Fibroblast of skin of back (primary cell): ENCODE data around the gene LURAP1L. TPM values are rescaled to one million over a fixed set of nuclear protein-coding genes. Genes with fewer than 3 reads are reported as not detected.

Experiments used
- DNase-seq: peaks from one replicate; pipeline ENCODE4 v3.0.0-alpha.2; 2013
- polyA plus RNA-seq, 2 experiments: library from polyadenylated mRNA; unstranded; fragments of 120-200 nt; gene quantifications; one replicate each; pipeline ENCODE4 v1.2.1, GENCODE V29; 2013; ENCODE audit not compliant: insufficient read length in 2 of 2

The LURAP1L gene, protein sequence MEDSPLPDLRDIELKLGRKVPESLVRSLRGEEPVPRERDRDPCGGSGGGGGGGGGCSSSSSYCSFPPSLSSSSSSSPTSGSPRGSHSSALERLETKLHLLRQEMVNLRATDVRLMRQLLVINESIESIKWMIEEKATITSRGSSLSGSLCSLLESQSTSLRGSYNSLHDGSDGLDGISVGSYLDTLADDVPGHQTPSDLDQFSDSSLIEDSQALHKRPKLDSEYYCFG
- polyA plus RNA-seq (2013, experiment 1 of 2; ENCODE audit: insufficient read length), result 17.2 TPM
- 15.8 TPM for polyA plus RNA-seq (2013, experiment 2 of 2; ENCODE audit: insufficient read length)

DNA sequence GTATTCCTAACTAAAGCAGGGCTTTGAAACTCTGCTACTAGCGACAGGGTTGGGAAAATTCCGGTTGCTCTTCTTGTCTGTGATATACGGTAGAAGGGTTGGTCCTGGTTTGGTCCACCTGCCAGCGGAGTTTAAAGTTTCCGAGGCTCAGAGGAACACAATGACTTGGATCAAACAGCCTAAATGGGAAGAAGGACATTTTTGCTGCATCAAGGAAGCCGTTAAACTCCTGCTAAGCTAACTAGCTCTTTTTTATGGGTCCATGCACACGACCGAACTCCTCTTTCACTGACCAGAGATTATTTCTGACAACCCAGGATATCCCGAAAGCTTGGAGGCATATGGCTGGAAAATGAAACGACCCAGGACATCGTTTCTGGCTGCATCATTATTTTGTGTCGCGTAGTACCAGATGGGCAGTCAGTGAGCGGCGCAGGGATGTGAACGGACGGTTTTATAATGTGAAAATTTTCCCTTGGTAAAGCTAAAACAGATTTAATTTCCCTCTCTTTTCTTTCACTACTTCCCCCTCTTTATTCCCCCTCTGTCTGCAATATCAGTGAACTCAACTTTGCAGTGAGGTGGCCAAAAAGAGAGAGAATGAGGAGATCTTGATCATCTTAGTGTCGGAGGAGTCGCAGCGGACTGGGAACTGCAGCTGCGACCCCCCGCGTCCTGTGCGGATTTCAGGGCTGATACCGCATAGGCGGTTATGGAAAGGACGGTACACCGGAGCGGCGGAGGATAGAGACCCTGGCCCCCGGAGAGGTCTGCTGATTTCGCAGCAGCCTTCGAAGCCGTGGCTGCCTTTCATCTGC is at the start of gene LURAP1L:
Gene LURAP1L, plus strand, starts transcription at position 160 of the 818 bp plus-strand sequence. CDS start 696 bp downstream, outside the sequence.
- DNase-seq, result peak; percentile 75

DNA sequence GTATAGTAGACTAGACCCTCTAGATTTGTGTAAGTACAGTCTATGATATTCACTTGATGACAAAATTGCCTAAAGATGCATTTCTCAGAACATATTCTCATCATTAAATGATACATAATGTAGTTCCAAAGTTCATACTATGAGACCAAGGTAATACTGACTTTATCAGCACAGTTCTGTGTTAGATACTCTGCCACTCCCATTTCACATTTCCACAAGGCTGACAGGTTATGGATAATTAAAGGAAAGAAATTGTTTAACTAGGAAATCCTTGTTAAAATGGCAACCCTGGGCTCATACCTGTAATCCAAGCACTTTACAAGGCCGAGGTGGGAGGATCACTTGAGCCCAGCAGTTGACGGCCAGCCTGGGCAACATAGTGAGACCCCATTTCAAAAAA is 48.0 kb upstream of the LURAP1L start:
- no peak for DNase-seq

DNA sequence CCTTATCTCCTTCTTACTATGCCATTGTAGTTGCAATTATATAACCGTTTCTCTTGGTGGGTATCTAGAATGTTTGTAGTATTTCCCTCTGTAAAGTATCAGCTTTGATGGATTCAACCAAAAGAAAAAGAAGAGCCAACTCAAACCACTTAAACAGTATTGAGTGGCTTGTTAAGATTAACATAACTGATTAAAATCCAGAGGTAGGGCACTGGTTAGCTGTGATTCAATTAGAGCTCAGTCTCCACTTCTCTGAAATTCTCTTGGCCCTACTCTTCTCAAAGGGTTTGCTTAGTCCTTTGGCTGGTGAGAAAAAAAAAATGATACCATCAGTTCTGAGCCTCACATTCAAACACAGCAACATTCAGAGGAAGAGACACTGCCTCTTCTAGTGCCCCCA is 44.6 kb upstream of the LURAP1L start:
- no peak for DNase-seq

DNA sequence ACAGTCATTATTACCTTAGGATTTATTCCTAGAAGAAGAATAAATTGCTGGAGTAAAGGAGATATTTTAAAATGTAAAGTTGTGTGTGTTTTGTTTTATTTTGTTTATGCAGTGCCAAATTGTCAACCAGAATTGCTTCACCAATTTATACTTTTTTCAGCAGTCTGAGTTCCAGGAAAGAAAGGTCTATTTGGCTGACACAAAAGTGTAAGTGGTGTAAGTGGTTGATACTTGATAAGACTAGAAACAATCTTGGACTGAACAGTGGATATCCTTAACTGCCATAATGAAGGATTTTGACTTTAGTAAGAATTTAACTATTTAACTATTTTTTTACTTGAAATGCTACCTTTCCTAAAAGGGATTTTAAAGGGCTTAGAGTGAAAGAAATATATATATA is 43.9 kb upstream of the LURAP1L start:
- DNase-seq, result no peak

DNA sequence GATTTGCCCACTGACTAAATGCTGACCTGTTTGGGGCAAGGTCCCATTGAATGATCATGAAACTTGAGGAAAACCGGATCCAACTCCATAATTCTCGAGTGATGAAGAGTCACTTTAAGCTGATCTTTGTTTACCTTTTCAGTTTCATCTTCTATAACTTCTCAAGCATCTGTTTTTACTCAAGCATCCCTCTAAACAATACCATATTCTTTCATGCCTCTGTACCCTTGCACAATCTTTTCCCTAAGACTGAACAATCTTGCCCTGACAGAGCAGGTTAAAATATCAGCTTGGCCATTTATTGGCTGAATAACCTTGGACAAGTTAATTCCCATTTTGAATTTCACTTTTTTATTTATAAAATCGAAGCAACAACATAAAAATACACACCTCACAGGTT is 41.8 kb upstream of the LURAP1L start:
- DNase-seq, result no peak

DNA sequence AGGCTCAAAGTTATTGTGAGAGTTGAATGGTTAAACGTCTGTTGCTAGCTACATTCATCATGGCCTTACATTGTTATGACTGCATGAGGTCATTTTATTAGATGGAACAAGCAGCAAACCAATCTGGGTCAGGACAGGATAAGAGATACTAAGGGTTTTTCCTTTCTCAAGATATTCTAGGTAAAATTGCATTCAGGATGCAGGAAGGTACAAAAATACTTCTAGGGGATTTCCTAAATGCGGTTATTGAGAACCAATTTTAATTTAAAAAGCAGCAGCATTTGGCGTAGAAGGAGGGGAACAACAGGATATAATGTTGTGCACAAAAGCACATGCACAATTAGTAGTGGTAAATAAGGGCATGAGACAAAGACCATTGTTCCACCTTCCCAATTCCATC is 39.2 kb upstream of the LURAP1L start:
- DNase-seq, result no peak

DNA sequence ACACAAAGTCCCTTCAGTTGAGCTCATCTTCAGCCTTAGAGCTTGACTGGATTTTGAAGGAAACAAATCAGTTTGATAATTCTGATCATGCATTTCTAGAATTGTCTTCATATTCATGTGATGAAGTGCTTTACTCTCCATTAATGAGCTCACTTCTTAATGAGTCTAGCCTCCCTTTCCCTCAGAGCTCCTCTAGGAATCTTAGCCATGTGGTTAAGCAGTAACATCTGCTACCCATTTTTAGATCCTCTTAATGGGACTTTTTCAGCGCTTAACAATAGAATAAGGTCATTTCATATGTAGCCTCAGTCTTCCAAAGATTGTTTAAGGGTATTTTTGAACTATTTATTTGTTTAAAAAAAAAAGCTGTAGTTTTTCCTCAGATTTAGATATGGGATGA is 36.9 kb upstream of the LURAP1L start:
- no peak for DNase-seq

DNA sequence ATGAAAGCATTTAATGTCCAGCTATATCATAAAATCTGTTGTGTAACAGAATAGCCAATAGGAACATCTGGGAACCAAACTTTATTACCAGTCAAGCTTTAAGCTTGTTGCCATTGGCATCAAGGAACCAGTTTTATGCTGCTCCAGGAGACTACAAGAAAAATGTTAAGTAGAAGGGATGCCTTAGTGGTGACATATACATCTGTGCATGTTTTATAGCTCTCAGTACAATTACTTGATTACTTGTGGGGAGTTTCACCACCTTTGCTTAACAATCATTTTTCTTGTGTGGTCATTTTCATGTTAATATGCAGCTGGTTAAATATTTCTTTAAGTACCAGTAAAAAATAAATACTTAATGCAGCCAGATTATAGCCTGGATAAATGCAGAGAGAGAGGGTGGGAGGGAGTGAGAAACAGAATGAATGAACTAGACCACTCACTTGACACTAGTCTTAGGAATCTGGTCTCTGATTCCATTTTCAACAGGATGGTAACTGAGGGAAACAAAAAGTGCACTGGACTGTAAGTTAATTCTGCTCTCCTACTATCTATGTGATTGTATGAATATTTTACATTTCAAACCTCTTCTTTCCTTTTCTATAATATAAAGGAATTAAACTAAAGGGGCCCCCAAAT is 35.7 kb upstream of the LURAP1L start:
- DNase-seq, result peak; percentile 56

DNA sequence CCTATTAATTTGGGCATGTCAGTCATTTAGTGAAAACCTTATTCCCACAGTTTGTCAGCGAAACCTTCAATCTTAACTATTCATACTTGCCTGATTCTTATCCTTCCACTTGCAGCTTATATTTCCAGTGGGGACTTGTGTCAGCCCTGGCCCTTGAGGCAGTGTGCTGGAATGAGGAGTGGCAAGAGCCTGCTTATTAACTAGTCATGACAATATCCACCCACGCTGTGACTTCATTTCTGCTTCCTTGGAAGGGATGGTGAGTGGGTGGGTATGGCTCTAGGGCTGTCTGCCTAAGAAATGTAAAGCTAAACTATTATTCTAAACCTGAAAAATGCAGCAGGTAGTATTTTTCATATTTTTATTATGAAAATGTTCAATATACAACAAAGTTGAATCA is 34.0 kb upstream of the LURAP1L start:
- DNase-seq, result no peak

DNA sequence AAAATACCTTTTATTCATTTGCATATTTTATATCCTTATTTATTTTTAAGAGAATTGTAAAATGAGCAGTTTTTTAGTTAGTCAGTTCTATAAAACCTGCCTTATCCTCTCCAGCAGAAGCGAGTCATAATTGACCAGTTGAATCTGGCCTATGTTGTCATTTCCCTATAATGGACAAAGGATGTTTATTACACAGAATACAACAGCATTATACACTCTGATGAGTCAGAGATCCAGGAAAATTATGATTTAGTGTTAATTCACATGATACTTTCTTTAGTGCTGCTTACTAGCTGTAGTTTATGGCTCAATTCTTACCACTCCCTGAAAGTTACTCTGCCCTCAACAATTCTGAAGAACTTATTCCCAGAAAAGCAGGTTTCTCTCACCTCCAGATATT is 26.8 kb upstream of the LURAP1L start:
- peak; percentile 38 for DNase-seq

DNA sequence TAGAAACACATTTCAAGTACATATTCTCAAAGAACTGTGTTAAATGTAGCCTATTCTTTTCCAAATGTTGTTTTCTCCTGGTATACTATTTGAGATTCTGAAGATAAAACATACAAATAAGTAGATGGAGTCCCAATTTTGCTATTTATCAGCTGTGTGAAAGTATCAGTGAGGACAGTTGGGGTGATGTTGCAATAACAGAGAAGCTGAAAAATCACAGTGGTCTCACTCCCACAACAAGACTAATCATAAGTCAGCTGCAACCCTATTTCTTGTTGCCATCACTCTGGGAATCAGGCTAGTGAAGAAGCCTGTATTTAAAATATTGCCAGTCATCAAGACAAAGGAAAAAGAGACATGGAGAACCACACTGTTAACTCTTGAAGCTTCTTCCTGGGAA is 25.9 kb upstream of the LURAP1L start:
- no peak for DNase-seq

DNA sequence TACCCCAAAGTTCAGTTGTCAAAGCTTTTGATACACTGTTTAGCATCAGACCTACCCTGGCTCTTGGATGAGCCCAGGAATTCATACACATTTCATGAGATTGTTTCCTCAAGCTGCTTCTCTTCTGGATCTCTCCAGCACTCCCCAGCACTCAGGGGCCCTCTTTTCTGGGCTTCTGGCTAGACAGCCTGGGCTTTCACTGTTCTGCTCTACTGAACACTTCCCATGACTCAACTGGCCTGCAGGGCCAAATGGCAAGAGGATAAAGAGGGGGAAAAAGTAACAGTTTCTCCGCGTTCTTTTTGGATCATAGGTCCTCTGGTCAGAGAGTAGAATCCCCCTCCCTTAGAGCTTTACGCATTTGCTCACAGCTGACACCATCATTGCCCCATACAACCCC is 20.9 kb upstream of the LURAP1L start:
- DNase-seq, result no peak

DNA sequence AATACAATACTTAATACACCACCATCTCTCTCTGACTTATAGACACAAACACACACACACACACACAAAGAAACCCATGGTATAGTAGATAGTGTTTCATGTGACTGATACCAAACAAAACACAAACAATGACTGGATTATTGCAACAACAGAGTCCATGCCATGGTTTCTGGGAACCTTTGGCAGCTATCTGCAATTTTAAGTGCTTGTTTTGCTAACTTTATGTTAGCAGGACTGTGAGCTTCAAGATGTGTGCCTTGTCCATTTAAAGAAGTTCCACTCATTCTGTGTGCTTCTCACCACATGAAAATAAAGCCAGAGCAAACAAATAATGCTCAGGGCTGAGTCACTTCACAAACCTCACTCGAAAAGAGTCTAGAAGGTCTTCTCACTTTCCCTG is 15.1 kb upstream of the LURAP1L start:
- peak; percentile 40 for DNase-seq

DNA sequence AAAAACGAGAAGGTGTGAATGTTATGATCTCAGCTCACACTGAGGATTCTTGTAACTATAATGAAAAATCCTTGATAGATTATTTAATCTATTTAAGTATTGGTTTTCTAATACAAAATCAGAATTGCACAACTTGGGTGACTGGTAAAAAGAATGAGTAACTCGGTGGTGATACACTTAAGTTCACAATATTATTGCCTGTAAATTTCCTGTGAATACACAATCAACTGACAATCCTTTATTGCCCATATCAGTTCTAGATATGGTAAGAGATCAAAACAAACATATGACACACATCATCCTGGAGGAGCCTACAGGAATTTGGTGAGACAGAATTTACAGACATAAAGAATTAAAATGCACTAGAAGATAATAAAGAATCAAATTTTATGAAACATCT is 14.1 kb upstream of the LURAP1L start:
- DNase-seq, result no peak

DNA sequence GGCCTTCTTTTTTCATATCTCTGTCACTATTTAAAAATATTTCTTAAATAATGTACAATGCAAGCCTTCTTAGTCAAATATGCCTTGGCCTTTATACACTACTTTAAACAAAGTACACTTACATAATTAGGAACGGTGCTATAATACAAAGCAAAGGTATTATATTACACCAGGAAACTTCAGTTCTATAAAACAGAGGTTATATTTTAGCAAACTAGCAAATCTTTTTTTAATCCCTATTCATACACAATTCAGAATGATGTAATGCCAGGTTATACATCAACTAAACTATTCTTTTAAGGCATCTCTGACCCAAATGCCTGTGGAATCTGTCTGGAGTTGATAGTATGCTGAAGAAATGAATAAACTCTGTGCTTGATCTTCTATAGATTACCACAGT is 10.7 kb upstream of the LURAP1L start:
- DNase-seq, result no peak

DNA sequence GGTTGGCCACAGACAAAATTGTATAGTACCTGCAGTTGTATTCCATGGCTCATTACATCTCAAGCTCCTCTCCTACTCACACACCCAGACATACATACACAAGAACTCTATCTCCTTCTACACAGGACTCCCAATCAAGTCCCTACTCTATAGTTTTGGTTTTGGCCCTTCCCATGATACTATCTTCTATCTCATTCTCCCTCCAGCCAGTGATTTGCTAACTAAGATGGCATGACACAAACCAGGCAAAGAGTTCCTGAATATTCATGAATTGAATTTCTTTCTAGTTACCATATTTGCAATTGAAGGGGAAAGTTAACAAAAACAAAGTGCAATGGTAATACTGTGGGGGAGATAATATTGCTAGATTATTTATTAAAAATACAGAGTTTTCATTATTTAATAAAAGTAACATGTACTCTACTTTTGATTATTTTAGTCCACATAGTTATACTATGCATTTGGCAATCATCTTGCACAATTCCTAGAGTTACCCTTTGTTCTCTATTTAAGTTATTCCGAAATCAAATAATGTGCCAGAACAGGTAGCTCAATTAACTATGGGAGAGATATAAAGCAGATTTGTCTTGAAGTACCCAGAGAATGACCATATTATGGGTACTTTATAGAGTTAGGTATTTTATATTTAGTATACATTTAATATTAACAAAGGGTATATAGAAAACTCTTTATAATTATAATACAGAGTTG is 9.6 kb upstream of the LURAP1L start:
- DNase-seq, result no peak

DNA sequence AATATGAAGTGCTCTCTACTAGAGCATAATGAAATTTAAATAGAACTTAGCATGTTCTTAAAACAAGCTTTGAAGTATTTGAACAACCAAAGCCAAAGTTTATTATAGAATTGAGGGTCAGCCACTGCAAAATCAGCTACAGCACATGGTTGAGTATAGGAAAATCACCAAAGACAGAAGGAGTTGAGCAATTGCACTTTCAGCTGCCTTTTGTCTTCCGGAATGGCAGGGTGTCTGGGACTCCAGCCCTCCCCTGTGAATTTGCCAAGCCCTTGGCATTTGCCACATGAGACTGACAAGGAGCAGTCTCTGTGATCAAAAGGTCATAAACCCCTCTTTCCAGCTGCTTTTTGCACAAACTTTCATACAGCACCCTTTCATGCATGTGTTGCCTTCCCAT is 8.5 kb upstream of the LURAP1L start:
- DNase-seq, result no peak

DNA sequence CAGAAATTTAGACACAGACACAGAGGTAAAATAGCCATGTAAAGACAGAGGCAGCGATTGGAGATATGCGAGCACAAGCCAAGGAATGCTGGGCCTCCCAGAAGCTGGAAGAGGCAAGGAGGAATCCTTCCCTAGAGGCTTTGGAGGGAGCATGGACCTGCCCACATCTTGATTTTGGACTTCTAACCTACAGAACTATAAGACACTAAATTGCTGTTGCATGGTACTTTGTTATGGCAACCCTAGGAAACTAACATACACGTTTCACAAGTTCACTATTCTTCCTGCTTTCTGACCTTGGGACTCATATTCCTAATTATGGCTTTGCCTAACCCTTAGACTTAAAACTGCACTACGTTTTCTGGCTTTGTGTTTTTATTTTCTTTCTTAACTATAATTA is 4.6 kb upstream of the LURAP1L start:
- no peak for DNase-seq

DNA sequence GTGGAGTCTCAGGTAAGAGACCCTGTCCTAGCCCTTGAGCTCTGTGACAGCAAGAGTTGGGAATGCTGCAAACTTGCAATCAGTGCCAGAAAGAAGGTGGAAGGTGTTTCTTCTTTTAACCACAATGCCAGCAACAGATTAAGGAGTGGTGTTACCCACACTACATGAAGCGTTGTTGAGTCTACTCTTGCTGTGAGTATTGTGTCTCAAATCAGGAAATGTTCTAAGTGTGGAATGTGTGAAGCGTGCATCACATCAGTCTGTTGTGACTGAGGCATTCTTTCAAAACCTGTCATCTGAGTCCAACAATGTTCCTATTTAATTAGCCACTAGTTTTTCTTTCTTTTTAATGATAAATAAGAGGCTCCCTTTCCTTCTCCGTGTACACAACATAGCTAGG is 2.9 kb upstream of the LURAP1L start:
- peak; percentile 77 for DNase-seq

DNA sequence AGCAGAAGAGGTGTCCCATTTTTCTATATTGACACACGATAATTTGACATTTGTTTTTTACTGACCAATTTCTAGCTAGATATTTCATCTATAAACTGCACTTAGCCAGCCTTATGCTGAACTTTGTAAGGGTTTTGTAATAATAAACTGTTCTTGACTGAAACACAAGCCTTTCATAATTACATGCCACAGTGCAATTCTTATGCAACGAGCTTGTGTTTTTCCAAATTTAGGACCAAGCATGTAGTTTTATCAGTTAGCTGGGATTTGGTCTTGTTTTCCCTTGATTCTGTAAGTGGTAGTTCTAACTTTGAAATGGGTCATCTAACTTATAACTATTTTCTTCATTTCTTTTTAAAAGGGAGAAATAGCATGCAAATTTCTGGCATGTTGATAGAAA is 1.3 kb upstream of the LURAP1L start:
- DNase-seq, result no peak

DNA sequence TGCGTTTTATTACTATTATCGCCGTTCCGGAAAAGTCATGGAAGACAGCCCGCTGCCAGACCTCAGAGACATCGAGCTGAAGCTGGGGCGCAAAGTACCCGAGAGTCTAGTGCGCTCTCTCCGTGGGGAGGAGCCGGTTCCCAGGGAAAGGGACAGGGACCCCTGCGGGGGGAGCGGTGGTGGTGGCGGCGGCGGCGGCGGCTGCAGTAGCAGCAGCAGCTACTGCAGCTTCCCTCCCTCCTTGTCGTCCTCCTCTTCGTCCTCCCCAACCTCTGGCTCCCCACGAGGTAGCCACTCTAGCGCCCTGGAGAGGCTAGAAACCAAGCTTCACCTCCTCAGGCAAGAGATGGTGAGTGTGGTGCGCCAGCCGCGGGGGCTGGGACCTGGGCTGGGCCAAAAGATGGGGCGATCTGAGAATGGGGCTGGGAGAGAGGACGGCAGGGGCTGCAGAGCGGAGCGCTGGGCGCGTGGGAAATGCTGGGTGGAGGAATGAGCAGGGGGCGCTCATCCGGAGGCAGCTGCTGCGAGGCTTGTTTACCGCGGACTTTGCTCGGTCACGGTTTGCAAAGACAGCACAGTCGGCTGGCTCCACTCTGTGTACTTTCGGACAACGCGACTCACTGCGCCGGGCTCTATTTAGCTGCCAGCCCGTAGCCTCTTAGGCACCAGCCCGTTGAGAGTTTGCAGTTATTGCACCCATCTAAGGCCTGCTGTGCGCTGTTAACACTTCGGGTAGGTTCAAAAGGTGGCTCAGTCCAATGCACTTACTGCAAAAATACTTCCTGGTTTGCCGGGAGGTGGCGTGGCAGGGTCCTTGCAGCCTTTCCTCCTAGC is 1.1 kb downstream of the LURAP1L start:
- peak; percentile 88 for DNase-seq

DNA sequence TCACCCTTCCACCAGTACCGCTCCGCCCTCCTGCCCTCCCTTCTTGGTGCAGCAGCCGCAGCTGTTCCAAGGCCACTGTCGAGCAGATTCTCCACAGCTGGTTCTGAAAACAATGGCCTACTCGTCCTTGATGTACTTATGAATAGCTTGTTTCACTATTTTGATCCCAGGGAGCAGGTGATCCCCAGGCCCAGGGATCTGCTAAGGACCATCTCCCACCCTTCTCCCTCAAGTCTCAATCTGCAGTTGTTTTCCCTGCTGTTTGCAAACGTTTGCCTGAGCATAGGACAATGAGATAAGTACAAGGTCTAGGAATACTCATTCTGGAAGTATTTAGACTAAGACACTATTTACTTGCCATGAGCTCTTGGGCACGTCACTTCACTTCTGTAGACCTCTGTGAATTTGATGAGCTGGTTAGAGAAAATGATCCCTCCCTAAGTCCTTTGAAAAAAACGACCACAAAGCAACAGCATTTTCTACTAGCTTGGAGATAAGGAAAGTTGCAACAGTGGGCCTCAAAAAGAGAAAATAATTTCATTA is 1.8 kb downstream of the LURAP1L start:
- DNase-seq, result peak; percentile 54
